HEK293 (cell line): ENCODE data around the gene CNGB1.
"Not testable (repeated sequence)": the region's sequence is repeated elsewhere in the genome, so short reads cannot be mapped to it uniquely, and the experiment has no call there.

Experiments used
- CTCF ChIA-PET: fragments of 350-600 bp; formaldehyde crosslinking; extraction: SDS; loops from one replicate; lab custom pipeline; 2021; ENCODE audit warnings: antibody characterized with exemption; lab: Yijun Ruan, JAX
- POLR2A ChIA-PET: fragments of 300-600 bp; formaldehyde crosslinking; extraction: SDS; loops from one replicate; lab custom pipeline; 2020; ENCODE audit warnings: antibody characterized with exemption, inconsistent platforms; lab: Yijun Ruan, JAX
- H3K27ac ChIP-seq: fragments of 200-500 bp; sonication (Bioruptor generic); 2 replicates; pipeline ENCODE4 v1.5.1; 2014; ENCODE audit warnings: low read depth, low read length, control low read depth, inconsistent platforms; ENCODE audit errors: extremely low read depth
- H3K36me3 ChIP-seq, 2 experiments: fragments of 200-500 bp in 1 of 2; sonication (Bioruptor generic) in 1 of 2; 1 replicate in 1 of 2; 2 replicates in 1 of 2; pipeline ENCODE4 v1.5.1; 2014 to 2017; ENCODE audit warnings: inconsistent platforms in 2 of 2, low read length in 2 of 2; ENCODE audit not compliant: control insufficient read depth in 2 of 2, insufficient read depth in 1 of 2
- H3K4me1 ChIP-seq: fragments of 200-500 bp; sonication (Bioruptor generic); 2 replicates; pipeline ENCODE4 v1.5.1; 2014; ENCODE audit warnings: mild to moderate bottlenecking, low read length, inconsistent platforms; ENCODE audit not compliant: control insufficient read depth, insufficient read depth
- H3K4me3 ChIP-seq: 2 replicates; pipeline ENCODE4 v1.5.1; 2011; ENCODE audit warnings: low read depth, mild to moderate bottlenecking, control low read depth, low read length, moderate library complexity
- H3K9me3 ChIP-seq: fragments of 200-500 bp; sonication (Bioruptor generic); 2 replicates; pipeline ENCODE4 v1.5.1; 2014; ENCODE audit warnings: low read depth, low read length, inconsistent platforms; ENCODE audit not compliant: control insufficient read depth, insufficient read depth
- EGR2 ChIP-seq: fragments of 450-650 bp; formaldehyde crosslinking; IDR thresholded peaks from 2 replicates; pipeline ENCODE4 v1.5.1; 2016; ENCODE audit warnings: low read depth, missing biosample characterization, missing genetic modification characterization
- KLF1 ChIP-seq: fragments of 450-650 bp; formaldehyde crosslinking; IDR thresholded peaks from 2 replicates; pipeline ENCODE4 v1.5.1; 2016; ENCODE audit warnings: missing biosample characterization, missing genetic modification characterization
- ZBTB7A ChIP-seq: fragments of 450-650 bp; formaldehyde crosslinking; IDR thresholded peaks from 2 replicates; pipeline ENCODE4 v1.5.1; 2016; ENCODE audit warnings: low read depth, missing biosample characterization, missing genetic modification characterization
- ZEB2 ChIP-seq: fragments of 450-650 bp; formaldehyde crosslinking; IDR thresholded peaks from 2 replicates; pipeline ENCODE4 v1.5.1; 2016; ENCODE audit warnings: missing biosample characterization, missing genetic modification characterization
- ZNF138 ChIP-seq: fragments of 450-650 bp; formaldehyde crosslinking; IDR thresholded peaks from 2 replicates; pipeline ENCODE4 v1.5.1; 2016; ENCODE audit warnings: missing biosample characterization, missing genetic modification characterization, borderline replicate concordance
- ZNF169 ChIP-seq: fragments of 450-650 bp; formaldehyde crosslinking; IDR thresholded peaks from 2 replicates; pipeline ENCODE4 v1.5.1; 2016; ENCODE audit warnings: missing biosample characterization, missing genetic modification characterization
- ZNF211 ChIP-seq: fragments of 450-650 bp; formaldehyde crosslinking; IDR thresholded peaks from 2 replicates; pipeline ENCODE4 v1.5.1; 2016; ENCODE audit warnings: low read depth, missing biosample characterization, missing genetic modification characterization
- ZNF223 ChIP-seq: fragments of 450-650 bp; formaldehyde crosslinking; IDR thresholded peaks from 2 replicates; pipeline ENCODE4 v1.5.1; 2016; ENCODE audit warnings: missing biosample characterization, missing genetic modification characterization
- ZNF24 ChIP-seq: fragments of 450-650 bp; formaldehyde crosslinking; IDR thresholded peaks from 2 replicates; pipeline ENCODE4 v1.5.1; 2016; ENCODE audit warnings: missing biosample characterization, missing genetic modification characterization
- ZNF354C ChIP-seq: fragments of 450-650 bp; formaldehyde crosslinking; IDR thresholded peaks from 2 replicates; pipeline ENCODE4 v1.5.1; 2016; ENCODE audit warnings: missing biosample characterization, missing genetic modification characterization, low read depth, borderline replicate concordance
- ZNF433 ChIP-seq: fragments of 450-650 bp; formaldehyde crosslinking; IDR thresholded peaks from 2 replicates; pipeline ENCODE4 v1.5.1; 2016; ENCODE audit warnings: missing biosample characterization, missing genetic modification characterization, low read depth
- ZNF529 ChIP-seq: fragments of 450-650 bp; formaldehyde crosslinking; IDR thresholded peaks from 2 replicates; pipeline ENCODE4 v1.5.1; 2017; ENCODE audit warnings: missing genetic modification characterization, missing biosample characterization; ENCODE audit not compliant: insufficient replicate concordance
- ZNF549 ChIP-seq: fragments of 450-650 bp; IDR thresholded peaks from 2 replicates; pipeline ENCODE4 v1.5.1; 2018; ENCODE audit warnings: missing biosample characterization, missing genetic modification characterization, mild to moderate bottlenecking, inconsistent platforms, moderate library complexity
- ZNF629 ChIP-seq: fragments of 450-650 bp; formaldehyde crosslinking; IDR thresholded peaks from 2 replicates; pipeline ENCODE4 v1.5.1; 2017; ENCODE audit warnings: missing biosample characterization, missing genetic modification characterization
- TF ChIP-seq, protein P1 (sequence below): fragments of 450-650 bp; formaldehyde crosslinking; IDR thresholded peaks from 2 replicates; pipeline ENCODE4 v1.5.1; 2016; ENCODE audit warnings: missing biosample characterization, missing genetic modification characterization
- TF ChIP-seq, protein P2 (sequence below): fragments of 450-650 bp; formaldehyde crosslinking; IDR thresholded peaks from 2 replicates; pipeline ENCODE4 v1.5.1; 2016; ENCODE audit warnings: missing biosample characterization, missing genetic modification characterization
- TF ChIP-seq, protein P3 (sequence below): fragments of 450-650 bp; formaldehyde crosslinking; IDR thresholded peaks from 2 replicates; pipeline ENCODE4 v1.5.1; 2017; ENCODE audit warnings: missing biosample characterization, missing genetic modification characterization
- TF ChIP-seq, protein P4 (sequence below): fragments of 450-650 bp; formaldehyde crosslinking; IDR thresholded peaks from 2 replicates; pipeline ENCODE4 v1.5.1; 2017; ENCODE audit warnings: missing biosample characterization, missing genetic modification characterization

CNGB1 gene

DNA sequence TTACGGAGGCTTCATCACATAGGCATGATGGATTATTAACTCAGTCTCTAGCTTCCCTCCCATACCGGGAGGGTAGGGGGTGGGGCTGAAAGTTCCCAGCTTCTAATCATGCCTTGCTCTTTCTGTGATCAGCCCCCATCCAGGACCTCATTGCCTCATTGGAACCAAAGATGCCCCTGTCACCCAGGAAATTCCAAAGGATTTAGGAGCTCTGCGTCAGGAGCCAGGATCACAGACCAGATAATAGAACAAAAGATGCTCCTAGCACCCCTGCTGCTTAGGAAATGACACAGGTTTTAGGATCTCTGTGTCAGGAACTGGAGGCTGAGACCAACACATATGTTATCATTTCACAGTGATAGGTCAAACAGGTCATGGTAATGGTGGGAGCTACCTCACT is 40.0 kb upstream of the CNGB1 start:
- H3K4me1 ChIP-seq = no peaks in the 10 kb centered on the region
- TF ChIP-seq ZNF138 (tag by site-specific recombination) (no peak), ZEB2 (tag by site-specific recombination) (no peak), ZNF169 (no peak), ZNF433 (tag by site-specific recombination) (no peak), EGR2 (no peak), ZNF629 (tag by site-specific recombination) (no peak), ZNF24 (tag by site-specific recombination) (no peak), ZNF211 (tag by site-specific recombination) (no peak)
- TF ChIP-seq, protein P1, sequence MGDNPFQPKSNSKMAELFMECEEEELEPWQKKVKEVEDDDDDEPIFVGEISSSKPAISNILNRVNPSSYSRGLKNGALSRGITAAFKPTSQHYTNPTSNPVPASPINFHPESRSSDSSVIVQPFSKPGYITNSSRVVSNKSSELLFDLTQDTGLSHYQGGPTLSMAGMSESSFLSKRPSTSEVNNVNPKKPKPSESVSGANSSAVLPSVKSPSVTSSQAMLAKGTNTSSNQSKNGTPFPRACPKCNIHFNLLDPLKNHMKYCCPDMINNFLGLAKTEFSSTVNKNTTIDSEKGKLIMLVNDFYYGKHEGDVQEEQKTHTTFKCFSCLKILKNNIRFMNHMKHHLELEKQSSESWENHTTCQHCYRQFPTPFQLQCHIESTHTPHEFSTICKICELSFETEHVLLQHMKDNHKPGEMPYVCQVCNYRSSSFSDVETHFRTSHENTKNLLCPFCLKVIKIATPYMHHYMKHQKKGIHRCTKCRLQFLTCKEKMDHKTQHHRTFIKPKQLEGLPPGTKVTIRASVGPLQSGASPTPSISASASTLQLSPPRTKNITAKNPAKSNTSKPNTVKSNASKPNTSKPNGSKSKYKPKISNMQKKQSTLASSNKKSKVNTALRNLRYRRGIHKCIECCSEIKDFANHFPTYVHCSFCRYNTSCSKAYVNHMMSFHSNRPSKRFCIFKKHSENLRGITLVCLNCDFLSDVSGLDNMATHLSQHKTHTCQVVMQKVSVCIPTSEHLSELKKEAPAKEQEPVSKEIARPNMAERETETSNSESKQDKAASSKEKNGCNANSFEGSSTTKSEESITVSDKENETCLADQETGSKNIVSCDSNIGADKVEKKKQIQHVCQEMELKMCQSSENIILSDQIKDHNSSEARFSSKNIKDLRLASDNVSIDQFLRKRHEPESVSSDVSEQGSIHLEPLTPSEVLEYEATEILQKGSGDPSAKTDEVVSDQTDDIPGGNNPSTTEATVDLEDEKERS = no peak
- TF ChIP-seq, protein P2, sequence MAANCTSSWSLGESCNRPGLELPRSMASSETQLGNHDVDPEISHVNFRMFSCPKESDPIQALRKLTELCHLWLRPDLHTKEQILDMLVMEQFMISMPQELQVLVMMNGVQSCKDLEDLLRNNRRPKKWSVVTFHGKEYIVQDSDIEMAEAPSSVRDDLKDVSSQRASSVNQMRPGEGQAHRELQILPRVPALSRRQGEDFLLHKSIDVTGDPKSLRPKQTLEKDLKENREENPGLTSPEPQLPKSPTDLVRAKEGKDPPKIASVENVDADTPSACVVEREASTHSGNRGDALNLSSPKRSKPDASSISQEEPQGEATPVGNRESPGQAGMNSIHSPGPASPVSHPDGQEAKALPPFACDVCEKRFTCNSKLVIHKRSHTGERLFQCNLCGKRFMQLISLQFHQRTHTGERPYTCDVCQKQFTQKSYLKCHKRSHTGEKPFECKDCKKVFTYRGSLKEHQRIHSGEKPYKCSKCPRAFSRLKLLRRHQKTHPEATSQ (tag by site-specific recombination) = no peak
- TF ChIP-seq, all 188 proteins: peak for 0
- H3K36me3 ChIP-seq = peaks cover 0 to 65% of the 10 kb centered on the region in 2 experiments; a peak in 2 of 3 replicates
- ChIA-PET POLR2A (interaction anchor here (1.3 kb wide), 1 partner anchor 118 kb away, joined by 6 read pairs; the partner anchor contains the start of gene CFAP20), CTCF (interaction anchor here (1.1 to 1.2 kb wide), 2 partner anchors 8 to 86 kb away, joined by 3 to 5 read pairs; no protein-coding TSS in a partner anchor)
- no peak overlapping the region for H3K27ac ChIP-seq
- H3K4me3 ChIP-seq = no peak overlapping the region
- H3K9me3 ChIP-seq = no peaks in the 10 kb centered on the region

DNA sequence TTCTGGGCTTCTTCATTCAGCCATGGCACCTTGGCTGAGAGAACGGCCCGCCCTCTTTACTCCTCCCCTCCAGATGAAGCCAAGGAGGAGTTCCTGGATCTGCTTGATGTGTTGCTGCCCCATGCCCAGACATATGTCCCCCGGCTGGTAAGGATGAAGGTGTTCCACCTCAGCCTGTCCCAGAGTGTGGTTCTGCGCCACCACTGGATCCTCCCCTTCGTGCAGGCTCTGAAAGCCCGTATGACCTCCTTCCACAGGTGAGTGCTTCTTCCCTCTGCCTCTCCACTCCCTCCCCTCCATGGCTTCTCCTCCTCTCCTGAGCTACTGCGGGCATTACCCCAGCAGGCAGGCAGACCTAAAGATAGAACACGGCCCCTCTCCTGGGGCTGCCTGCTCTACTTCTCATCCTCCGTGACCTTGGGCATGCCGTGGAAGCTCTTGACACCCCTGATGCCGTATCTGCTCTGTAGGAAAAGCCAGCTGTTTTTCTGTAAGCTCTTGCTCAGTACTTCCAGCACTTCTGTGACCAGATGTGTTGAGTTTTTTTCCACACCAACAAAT is 39.0 kb upstream of the CNGB1 start:
- Histone ChIP-seq H3K4me3 (no peak overlapping the region), H3K27ac (no peak overlapping the region), H3K36me3 (peaks cover 0 to 59% of the 10 kb centered on the region in 2 experiments; a peak in 2 of 3 replicates), H3K9me3 (no peaks in the 10 kb centered on the region), H3K4me1 (no peaks in the 10 kb centered on the region)
- POLR2A ChIA-PET = interaction anchor here (1.3 kb wide), 1 partner anchor 119 kb away, joined by 6 read pairs; the partner anchor contains the start of gene CFAP20
- CTCF ChIA-PET = interaction anchor here (0.6 to 1.2 kb wide), 3 partner anchors 9 to 315 kb away, joined by 3 to 5 read pairs (median 3); no protein-coding TSS in a partner anchor
- TF ChIP-seq ZNF354C (tag by site-specific recombination) (no peak), ZNF549 (no peak), ZNF223 (no peak), ZBTB7A (tag by site-specific recombination) (no peak), KLF1 (tag by site-specific recombination) (no peak), ZNF529 (tag by site-specific recombination) (no peak), ZNF24 (tag by site-specific recombination) (no peak)
- TF ChIP-seq, protein P3, sequence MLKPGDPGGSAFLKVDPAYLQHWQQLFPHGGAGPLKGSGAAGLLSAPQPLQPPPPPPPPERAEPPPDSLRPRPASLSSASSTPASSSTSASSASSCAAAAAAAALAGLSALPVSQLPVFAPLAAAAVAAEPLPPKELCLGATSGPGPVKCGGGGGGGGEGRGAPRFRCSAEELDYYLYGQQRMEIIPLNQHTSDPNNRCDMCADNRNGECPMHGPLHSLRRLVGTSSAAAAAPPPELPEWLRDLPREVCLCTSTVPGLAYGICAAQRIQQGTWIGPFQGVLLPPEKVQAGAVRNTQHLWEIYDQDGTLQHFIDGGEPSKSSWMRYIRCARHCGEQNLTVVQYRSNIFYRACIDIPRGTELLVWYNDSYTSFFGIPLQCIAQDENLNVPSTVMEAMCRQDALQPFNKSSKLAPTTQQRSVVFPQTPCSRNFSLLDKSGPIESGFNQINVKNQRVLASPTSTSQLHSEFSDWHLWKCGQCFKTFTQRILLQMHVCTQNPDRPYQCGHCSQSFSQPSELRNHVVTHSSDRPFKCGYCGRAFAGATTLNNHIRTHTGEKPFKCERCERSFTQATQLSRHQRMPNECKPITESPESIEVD (tag by site-specific recombination) = no peak
- TF ChIP-seq, protein P4, sequence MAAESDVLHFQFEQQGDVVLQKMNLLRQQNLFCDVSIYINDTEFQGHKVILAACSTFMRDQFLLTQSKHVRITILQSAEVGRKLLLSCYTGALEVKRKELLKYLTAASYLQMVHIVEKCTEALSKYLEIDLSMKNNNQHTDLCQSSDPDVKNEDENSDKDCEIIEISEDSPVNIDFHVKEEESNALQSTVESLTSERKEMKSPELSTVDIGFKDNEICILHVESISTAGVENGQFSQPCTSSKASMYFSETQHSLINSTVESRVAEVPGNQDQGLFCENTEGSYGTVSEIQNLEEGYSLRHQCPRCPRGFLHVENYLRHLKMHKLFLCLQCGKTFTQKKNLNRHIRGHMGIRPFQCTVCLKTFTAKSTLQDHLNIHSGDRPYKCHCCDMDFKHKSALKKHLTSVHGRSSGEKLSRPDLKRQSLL (tag by site-specific recombination) = no peak

DNA sequence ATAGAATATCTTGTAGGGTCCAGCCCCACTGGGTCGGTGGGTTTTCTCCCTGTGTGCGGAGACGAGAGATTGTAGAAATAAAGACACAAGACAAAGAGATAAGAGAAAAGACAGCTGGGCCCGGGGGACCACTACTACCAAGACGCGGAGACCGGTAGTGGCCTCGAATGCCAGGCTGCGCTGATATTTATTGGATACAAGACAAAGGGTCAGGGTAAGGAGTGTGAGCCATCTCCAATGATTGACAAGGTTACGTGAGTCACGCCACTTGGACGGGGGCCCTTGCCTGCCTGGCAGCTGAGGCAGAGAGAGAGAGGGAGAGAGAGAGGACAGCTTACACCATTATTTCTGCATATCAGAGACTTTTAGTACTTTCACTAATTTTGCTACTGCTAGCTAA is 33.8 kb upstream of the CNGB1 start:
- H3K27ac ChIP-seq, H3K9me3 ChIP-seq, POLR2A ChIA-PET, H3K4me1 ChIP-seq, H3K4me3 ChIP-seq: not testable (repeated sequence)
- CTCF ChIA-PET = interaction anchor here (0.7 to 1.3 kb wide), 3 partner anchors 19 to 355 kb away, joined by 3 read pairs; no protein-coding TSS in a partner anchor
- peaks cover 0 to 46% of the 10 kb centered on the region in 2 experiments; a peak in 2 of 3 replicates for H3K36me3 ChIP-seq
